Heart left ventricle (tissue), 13 donors: ENCODE results near the gene SLC16A7.

Experiments
- POLR2A ChIP-seq, 2 donors: fragments of 450-650 bp; IDR thresholded peaks; one replicate each; pipeline ENCODE4 v1.6.1; 2017; ENCODE audit warnings: antibody characterized with exemption in 2 of 2, mild to moderate bottlenecking in 2 of 2, moderate library complexity in 2 of 2
- TF ChIP-seq, protein P1 (sequence below), 12 donors: fragments of 200-600 bp; sonication (generic) in 4 of 12; IDR thresholded peaks; one replicate each; pipeline versions ENCODE4 v1.5.0 to v1.8.0; 2018 to 2022; ENCODE audit warnings: antibody characterized with exemption in 12 of 12, mild to moderate bottlenecking in 5 of 12
- donor health status: ischemic (EF 13 %, LVEDD 7.1; RV severe dilation, severe dysfunction).
- donor health status: DM: no; HTN: yes; CAD: no.
- donor health status: DM: no; HTN: no; CAD: no.
- donor health status: ischemic (EF 25% LVEDD 6.9; RV normal size, moderate dysfunction).
- donor health status: ischemic (EF 25% LVEDD 5.7; RV mildly dilated, moderate dysfunction).
- donor health status: ischemic (EF 35%, LVEDD 5.7; RV mildly dilated, moderate dysfunction).
- donor health status: nonischemic (EF 11% LVEDD 7.7; RV severe dilation, severe dysfunction).
- donor health status: DM: yes; HTN: yes; CAD: no.
- donor health status: PGD.
- donor health status: ischemic (EF 29% LVEDD 5.4; RV normal size, mild dysfunction).
- donor health status: nonischemic (EF 23%, LVEDD 6.1; RV moderate dilation, normal function).

DNA sequence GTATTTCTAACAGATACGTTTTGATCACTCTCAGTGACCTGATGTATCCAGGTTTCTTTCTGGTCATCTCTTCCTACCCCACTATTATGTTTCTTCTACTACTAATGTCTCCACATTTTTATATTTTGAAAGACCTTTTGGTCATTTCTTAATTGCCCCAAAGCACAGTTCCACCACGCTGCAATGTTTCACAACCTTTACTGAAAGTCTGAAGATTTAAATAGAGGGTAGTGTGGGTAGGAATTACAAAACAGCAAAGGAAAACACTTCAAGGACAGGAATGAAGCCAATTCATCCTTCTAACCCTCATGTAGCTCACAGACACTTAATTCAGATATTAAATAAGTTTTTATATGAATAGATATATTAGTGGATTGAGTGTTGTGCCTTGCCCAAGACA, 36.1 kb upstream of the SLC16A7 start:
- TF ChIP-seq, protein P1, sequence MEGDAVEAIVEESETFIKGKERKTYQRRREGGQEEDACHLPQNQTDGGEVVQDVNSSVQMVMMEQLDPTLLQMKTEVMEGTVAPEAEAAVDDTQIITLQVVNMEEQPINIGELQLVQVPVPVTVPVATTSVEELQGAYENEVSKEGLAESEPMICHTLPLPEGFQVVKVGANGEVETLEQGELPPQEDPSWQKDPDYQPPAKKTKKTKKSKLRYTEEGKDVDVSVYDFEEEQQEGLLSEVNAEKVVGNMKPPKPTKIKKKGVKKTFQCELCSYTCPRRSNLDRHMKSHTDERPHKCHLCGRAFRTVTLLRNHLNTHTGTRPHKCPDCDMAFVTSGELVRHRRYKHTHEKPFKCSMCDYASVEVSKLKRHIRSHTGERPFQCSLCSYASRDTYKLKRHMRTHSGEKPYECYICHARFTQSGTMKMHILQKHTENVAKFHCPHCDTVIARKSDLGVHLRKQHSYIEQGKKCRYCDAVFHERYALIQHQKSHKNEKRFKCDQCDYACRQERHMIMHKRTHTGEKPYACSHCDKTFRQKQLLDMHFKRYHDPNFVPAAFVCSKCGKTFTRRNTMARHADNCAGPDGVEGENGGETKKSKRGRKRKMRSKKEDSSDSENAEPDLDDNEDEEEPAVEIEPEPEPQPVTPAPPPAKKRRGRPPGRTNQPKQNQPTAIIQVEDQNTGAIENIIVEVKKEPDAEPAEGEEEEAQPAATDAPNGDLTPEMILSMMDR (IDR thresholded peaks at IDR 0.05) = no peak
- TF ChIP-seq POLR2A (IDR thresholded peaks at IDR 0.05) = no peak
